GM12878 (cell line): ENCODE measurements around the gene ZFP42. TPM values are rescaled to one million over a fixed set of nuclear protein-coding genes. Genes with fewer than 3 reads are reported as not detected.

Experiments used
- ATAC-seq: fragments of 200-7000 bp; cut with Tn5 transposase; 3 replicates; pipeline ENCODE4 v1.9.1; 2020; ENCODE audit warnings: mild to moderate bottlenecking, moderate library complexity
- BruUV-seq: library from RNA; stranded (reverse); fragments of 400-500 nt; replicated peaks from 2 replicates; lab custom pipeline; 2021; lab: Mats Ljungman, UMichigan
- CTCF ChIA-PET: fragments of 300-600 bp; sonication (Branson Sonifier 250); formaldehyde crosslinking; extraction: SDS; loops from one replicate; lab custom pipeline; 2021; ENCODE audit warnings: inconsistent platforms; lab: Yijun Ruan, JAX
- POLR2A ChIA-PET: fragments of 350-600 bp; formaldehyde crosslinking; extraction: SDS; loops from one replicate; lab custom pipeline; 2021; ENCODE audit warnings: inconsistent platforms; lab: Charles Lee
- RAD21 ChIA-PET: fragments of 300-600 bp; sonication (Branson Sonifier 250); formaldehyde crosslinking; loops from one replicate; lab custom pipeline; 2023; ENCODE audit warnings: antibody characterized with exemption; ENCODE audit not compliant: unreplicated experiment; lab: Charles Lee
- SMC1A ChIA-PET: fragments of 300-600 bp; sonication (Branson Sonifier 250); formaldehyde crosslinking; loops from one replicate; lab custom pipeline; 2023; ENCODE audit not compliant: unreplicated experiment, uncharacterized antibody; lab: Charles Lee
- DNase-seq: peaks from one replicate; pipeline ENCODE4 v3.0.0-alpha.2; 2011; ENCODE audit warnings: low read depth, low spot score
- FAIRE-seq: peaks from 3 replicates; lab custom pipeline; 2011; peaks lifted over from hg19 to GRCh38; lab: Jason Lieb, UNC
- H2AFZ ChIP-seq: 2 replicates; pipeline ENCODE4 v1.6.0; 2011; ENCODE audit warnings: low read depth, low read length, control low read depth; ENCODE audit not compliant: control insufficient read depth
- H3K27ac ChIP-seq: 2 replicates; pipeline ENCODE4 v1.5.1; 2011; ENCODE audit warnings: control low read depth; ENCODE audit not compliant: control insufficient read depth, insufficient read depth
- H3K27me3 ChIP-seq, 2 experiments: replicated peaks in 1 of 2; 2 replicates each; pipeline versions ENCODE4 v1.6.0 to v1.6.1; 2011; ENCODE audit warnings: low read length in 1 of 2; ENCODE audit not compliant: control insufficient read depth in 2 of 2, insufficient read depth in 2 of 2
- H3K36me3 ChIP-seq, 2 experiments: 2 replicates each; pipeline ENCODE4 v1.5.1; 2011; ENCODE audit warnings: low read length in 1 of 2; ENCODE audit not compliant: control insufficient read depth in 2 of 2, insufficient read depth in 2 of 2
- H3K4me1 ChIP-seq: 2 replicates; pipeline ENCODE4 v1.6.1; 2011; ENCODE audit warnings: mild to moderate bottlenecking, low read length, moderate library complexity, mixed read lengths; ENCODE audit not compliant: control insufficient read depth, insufficient read depth
- H3K4me2 ChIP-seq: 2 replicates; pipeline ENCODE4 v1.6.0; 2011; ENCODE audit warnings: control low read depth; ENCODE audit not compliant: control insufficient read depth, insufficient read depth
- H3K4me3 ChIP-seq: fragments of 200-600 bp; sonication (generic); 2 replicates; pipeline ENCODE4 v1.5.1; 2016
- H3K79me2 ChIP-seq: 2 replicates; pipeline ENCODE4 v1.6.0; 2011; ENCODE audit warnings: low read length; ENCODE audit not compliant: control insufficient read depth, insufficient read depth
- H3K9ac ChIP-seq: 2 replicates; pipeline ENCODE4 v1.8.0; 2011; ENCODE audit warnings: low read length, control low read depth, mixed read lengths; ENCODE audit not compliant: control insufficient read depth, insufficient read depth
- H3K9me3 ChIP-seq: replicated peaks from 3 replicates; pipeline ENCODE4 v1.5.1; 2011; ENCODE audit warnings: mild to moderate bottlenecking, low read length; ENCODE audit not compliant: control insufficient read depth, insufficient read depth
- H4K20me1 ChIP-seq: 2 replicates; pipeline ENCODE4 v1.6.0; 2011; ENCODE audit not compliant: control insufficient read depth, insufficient read depth
- BCL11A ChIP-seq: IDR thresholded peaks from 2 replicates; pipeline ENCODE4 v1.6.1; 2011; ENCODE audit warnings: low read depth, low read length
- CBX5 ChIP-seq: sonication (generic); IDR thresholded peaks from 2 replicates; pipeline ENCODE4 v1.6.1; 2016; ENCODE audit warnings: low read depth, moderate library complexity, mild to moderate bottlenecking, inconsistent platforms
- EZH2 ChIP-seq: IDR thresholded peaks from 2 replicates; pipeline ENCODE4 v1.6.1; 2012; ENCODE audit warnings: low read depth, mild to moderate bottlenecking, control low read depth, inconsistent platforms, low read length, borderline replicate concordance; ENCODE audit not compliant: control insufficient read depth
- FOXM1 ChIP-seq: IDR thresholded peaks from 2 replicates; pipeline ENCODE4 v1.6.1; 2012; ENCODE audit warnings: low read depth, mild to moderate bottlenecking, inconsistent platforms, low read length, moderate library complexity
- NR2F1 ChIP-seq: fragments of 450-650 bp; conservative IDR thresholded peaks from 2 replicates; pipeline ENCODE4 v1.6.1; 2017; ENCODE audit warnings: mild to moderate bottlenecking
- STAT1 ChIP-seq: fragments of 450-650 bp; conservative IDR thresholded peaks from 2 replicates; pipeline ENCODE4 v1.6.1; 2014; ENCODE audit warnings: antibody characterized with exemption, mild to moderate bottlenecking
- STAT3 ChIP-seq: IDR thresholded peaks from 2 replicates; pipeline ENCODE4 v1.6.1; 2011; ENCODE audit warnings: low read depth, low read length, improper control_type of control experiment
- YBX1 ChIP-seq: fragments of 450-650 bp; IDR thresholded peaks from 2 replicates; pipeline ENCODE4 v1.6.1; 2016; ENCODE audit warnings: antibody characterized with exemption
- ZNF592 ChIP-seq: fragments of 450-650 bp; IDR thresholded peaks from 2 replicates; pipeline ENCODE4 v1.6.1; 2017; ENCODE audit warnings: mild to moderate bottlenecking, moderate library complexity
- ZSCAN29 ChIP-seq: fragments of 450-650 bp; IDR thresholded peaks from 2 replicates; pipeline ENCODE4 v1.6.1; 2017; ENCODE audit warnings: mild to moderate bottlenecking, moderate library complexity
- WGBS: methylation state at CpG from one replicate; pipeline ENCODE4 v1.1.6; 2016; ENCODE audit warnings: low lambda C conversion rate; ENCODE audit not compliant: insufficient replicate concordance, insufficient coverage; ENCODE audit errors: missing lambda C conversion rate; 5-methylcytosine and 5-hydroxymethylcytosine counted together
- in situ Hi-C: fragments of 300-500 bp; cut with MboI; formaldehyde crosslinking; loops from 9 replicates; pipeline ENCODE4 v1.14.3; 2018; ENCODE audit warnings: mixed read lengths
- intact Hi-C: fragments of 100-400 bp; cut with micrococcal nuclease; formaldehyde crosslinking; loops from one replicate; pipeline ENCODE4 v1.14.2; 2022; ENCODE audit not compliant: unreplicated experiment
- polyA plus RNA-seq, 11 experiments: library from polyadenylated mRNA; depleted of rRNA in 4 of 11; unstranded in 6 of 11; stranded (reverse) in 5 of 11; fragments of >200 nt; fragmentation: Nextera tagmentation in 4 of 11; fragmentation: Illumina TruSeq in 1 of 11; extraction: Ambion mirVana in 4 of 11; extraction: Trizol in 1 of 11; gene quantifications; 1 replicate in 1 of 11; 2 replicates in 10 of 11; pipeline versions ENCODE4 v1.2.1 to v1.2.3, GENCODE V29; 2011 to 2016; ENCODE audit warnings: inconsistent platforms in 2 of 11, missing spikeins in 2 of 11, low read depth in 1 of 11
- total RNA-seq, 4 experiments: library from RNA; depleted of rRNA in 3 of 4; stranded (reverse); fragments of >200 nt in 3 of 4; fragmentation: Illumina TruSeq in 1 of 4; extraction: Trizol in 1 of 4; gene quantifications; 2 replicates each; pipeline versions ENCODE4 v1.2.1 to v1.2.3, GENCODE V29; 2013 to 2021
- TF ChIP-seq, protein P1 (sequence below): IDR thresholded peaks from 2 replicates; pipeline ENCODE4 v1.6.1; 2011; ENCODE audit warnings: borderline replicate concordance, low read depth, mild to moderate bottlenecking, moderate library complexity, mixed read lengths, low read length; ENCODE audit not compliant: insufficient read depth; ENCODE audit errors: extremely low read length
- TF ChIP-seq, protein P2 (sequence below), 3 experiments: IDR thresholded peaks in 2 of 3; conservative IDR thresholded peaks in 1 of 3; 2 replicates each; pipeline ENCODE4 v1.5.1; 2011; ENCODE audit warnings: low read depth in 3 of 3, low read length in 3 of 3, mild to moderate bottlenecking in 3 of 3, control low read depth in 2 of 3, moderate library complexity in 2 of 3, inconsistent platforms in 1 of 3, mixed read lengths in 1 of 3; ENCODE audit not compliant: control insufficient read depth in 2 of 3, insufficient read depth in 1 of 3; ENCODE audit errors: extremely low read depth in 1 of 3

The ZFP42 gene
- total and polyA plus RNA-seq, 10 of the 15 experiments (the other 5 are each of a cell fraction or from before 2014, with no cell fraction given) = 0.13 TPM; not detected in 9

- H3K4me1 ChIP-seq = no peaks in the 10 kb centered on the region
- ChIA-PET CTCF (no interaction called here), POLR2A (no interaction called here), RAD21 (no interaction called here), SMC1A (no interaction called here)
- H3K9ac ChIP-seq = no peak overlapping the region
- TF ChIP-seq, protein P1, sequence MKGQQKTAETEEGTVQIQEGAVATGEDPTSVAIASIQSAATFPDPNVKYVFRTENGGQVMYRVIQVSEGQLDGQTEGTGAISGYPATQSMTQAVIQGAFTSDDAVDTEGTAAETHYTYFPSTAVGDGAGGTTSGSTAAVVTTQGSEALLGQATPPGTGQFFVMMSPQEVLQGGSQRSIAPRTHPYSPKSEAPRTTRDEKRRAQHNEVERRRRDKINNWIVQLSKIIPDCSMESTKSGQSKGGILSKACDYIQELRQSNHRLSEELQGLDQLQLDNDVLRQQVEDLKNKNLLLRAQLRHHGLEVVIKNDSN = no peak
- no peak overlapping the region for H3K27ac ChIP-seq
- in situ Hi-C loops (no loop called here), intact Hi-C loops (no loop called here)
- WGBS = 0% methylated on average over 3 of the region's 3 CpGs
- no peaks in the 10 kb centered on the region; the same call in 2 of the 3 replicates for H3K9me3 ChIP-seq
- no peak for DNase-seq
- no peak for ATAC-seq
- H4K20me1 ChIP-seq = no peaks in the 10 kb centered on the region
- FAIRE-seq = no peak
- no peak overlapping the region for H2AFZ ChIP-seq
- BruUV-seq = no TSS peak
- no peaks in the 10 kb centered on the region for H3K27me3 ChIP-seq
- no peak overlapping the region for H3K4me3 ChIP-seq
- no peaks in the 10 kb centered on the region for H3K79me2 ChIP-seq
- H3K4me2 ChIP-seq = no peak overlapping the region
- H3K36me3 ChIP-seq = no peaks in the 10 kb centered on the region
These were observed 51.1 kb downstream of the ZFP42 start for GRCh38 chr4:188046657-188047056.

- Histone ChIP-seq H3K4me3 (no peak overlapping the region), H3K9ac (no peak overlapping the region), H3K27ac (no peak overlapping the region), H3K4me2 (no peak overlapping the region), H3K36me3 (no peaks in the 10 kb centered on the region), H3K4me1 (no peaks in the 10 kb centered on the region), H3K9me3 (no peaks in the 10 kb centered on the region; the same call in 2 of the 3 replicates), H3K79me2 (no peaks in the 10 kb centered on the region), H2AFZ (no peak overlapping the region), H4K20me1 (no peaks in the 10 kb centered on the region), H3K27me3 (no peaks in the 10 kb centered on the region)
- DNase-seq (no peak), FAIRE-seq (no peak), ATAC-seq (no peak)
- no TSS peak for BruUV-seq
- RAD21 ChIA-PET = no interaction called here
- POLR2A ChIA-PET = no interaction called here
- 36% methylated on average over 9 of the region's 9 CpGs for WGBS
- in situ Hi-C loops (no loop called here), intact Hi-C loops (no loop called here)
- SMC1A ChIA-PET = no interaction called here
- CTCF ChIA-PET = no interaction called here
- TF ChIP-seq STAT1 (no peak), YBX1 (no peak), CBX5 (no peak), FOXM1 (no peak), EZH2 (no peak), BCL11A (no peak), NR2F1 (no peak), STAT3 (no peak), ZSCAN29 (no peak), ZNF592 (no peak)
- TF ChIP-seq, protein P2, sequence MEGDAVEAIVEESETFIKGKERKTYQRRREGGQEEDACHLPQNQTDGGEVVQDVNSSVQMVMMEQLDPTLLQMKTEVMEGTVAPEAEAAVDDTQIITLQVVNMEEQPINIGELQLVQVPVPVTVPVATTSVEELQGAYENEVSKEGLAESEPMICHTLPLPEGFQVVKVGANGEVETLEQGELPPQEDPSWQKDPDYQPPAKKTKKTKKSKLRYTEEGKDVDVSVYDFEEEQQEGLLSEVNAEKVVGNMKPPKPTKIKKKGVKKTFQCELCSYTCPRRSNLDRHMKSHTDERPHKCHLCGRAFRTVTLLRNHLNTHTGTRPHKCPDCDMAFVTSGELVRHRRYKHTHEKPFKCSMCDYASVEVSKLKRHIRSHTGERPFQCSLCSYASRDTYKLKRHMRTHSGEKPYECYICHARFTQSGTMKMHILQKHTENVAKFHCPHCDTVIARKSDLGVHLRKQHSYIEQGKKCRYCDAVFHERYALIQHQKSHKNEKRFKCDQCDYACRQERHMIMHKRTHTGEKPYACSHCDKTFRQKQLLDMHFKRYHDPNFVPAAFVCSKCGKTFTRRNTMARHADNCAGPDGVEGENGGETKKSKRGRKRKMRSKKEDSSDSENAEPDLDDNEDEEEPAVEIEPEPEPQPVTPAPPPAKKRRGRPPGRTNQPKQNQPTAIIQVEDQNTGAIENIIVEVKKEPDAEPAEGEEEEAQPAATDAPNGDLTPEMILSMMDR (IDR thresholded peaks at IDR 0.05 in 2 of 3, conservative IDR thresholded peaks at IDR 0.05 in 1 of 3; ENCODE audit: control insufficient read depth in 2 of 3, extremely low read depth in 1 of 3, insufficient read depth in 1 of 3, low read depth in 3 of 3, low read length in 3 of 3) = no peak
These were observed 57.7 kb downstream of the ZFP42 start for GRCh38 chr4:188053302-188053701.
